ENCODE measurements around the gene ADAMTSL3. TPM values are rescaled to one million over a fixed set of nuclear protein-coding genes. Genes with fewer than 3 reads are reported as not detected.

The ADAMTSL3 gene
- total RNA-seq, 4 donors from 2014 or later, result 3.1 to 48.2 (median 24.6) TPM

DNA sequence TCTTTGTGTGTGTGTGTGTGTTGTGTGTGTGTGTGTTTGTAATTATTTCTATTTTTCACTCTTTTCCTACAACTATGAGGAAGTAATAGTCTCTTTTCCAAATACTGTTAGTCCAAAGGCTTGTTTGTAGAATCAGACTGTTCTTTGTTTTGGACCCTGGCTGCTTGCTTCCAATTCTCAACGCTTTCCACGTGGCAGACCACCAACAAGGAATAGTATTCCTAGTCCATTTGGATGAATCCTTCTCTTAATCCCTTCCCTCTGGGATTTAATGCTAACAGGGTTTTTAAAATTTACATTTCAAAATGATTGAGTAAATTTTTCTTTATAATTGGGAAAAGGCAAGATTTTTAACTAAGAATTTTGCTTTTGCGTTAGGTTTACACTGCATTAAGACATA lies 62.7 kb downstream of the ADAMTSL3 start:
- no peak for TF ChIP-seq POLR2A (IDR thresholded peaks at IDR 0.05)
- no peak for TF ChIP-seq CTCF (IDR thresholded peaks at IDR 0.05)
- DNase-seq, result no peak
- Histone ChIP-seq H3K9me3 (no peaks in the 10 kb centered on the region), H3K27ac (no peak overlapping the region), H3K27me3 (no peaks in the 10 kb centered on the region), H3K4me1 (no peaks in the 10 kb centered on the region), H3K36me3 (no peaks in the 10 kb centered on the region), H3K4me3 (no peak overlapping the region)
- intact Hi-C loops (cut with DNase I; ENCODE audit: low total_unique reads), result no loop called here

GRCh38 chr15:83717010-83717409 lies 63.1 kb downstream of the ADAMTSL3 start:
- TF ChIP-seq CTCF (IDR thresholded peaks at IDR 0.05), result no peak
- no peak for TF ChIP-seq POLR2A (IDR thresholded peaks at IDR 0.05)
- Histone ChIP-seq H3K4me3 (no peak overlapping the region), H3K36me3 (no peaks in the 10 kb centered on the region), H3K4me1 (no peaks in the 10 kb centered on the region), H3K9me3 (no peaks in the 10 kb centered on the region), H3K27ac (no peak overlapping the region), H3K27me3 (no peaks in the 10 kb centered on the region)
- DNase-seq, result no peak
- intact Hi-C loops (cut with DNase I; ENCODE audit: low total_unique reads), result no loop called here

- H3K27ac ChIP-seq, result no peak overlapping the region
Observed at GRCh38 chr15:83720468-83720867, 66.5 kb downstream of the ADAMTSL3 start.

DNA sequence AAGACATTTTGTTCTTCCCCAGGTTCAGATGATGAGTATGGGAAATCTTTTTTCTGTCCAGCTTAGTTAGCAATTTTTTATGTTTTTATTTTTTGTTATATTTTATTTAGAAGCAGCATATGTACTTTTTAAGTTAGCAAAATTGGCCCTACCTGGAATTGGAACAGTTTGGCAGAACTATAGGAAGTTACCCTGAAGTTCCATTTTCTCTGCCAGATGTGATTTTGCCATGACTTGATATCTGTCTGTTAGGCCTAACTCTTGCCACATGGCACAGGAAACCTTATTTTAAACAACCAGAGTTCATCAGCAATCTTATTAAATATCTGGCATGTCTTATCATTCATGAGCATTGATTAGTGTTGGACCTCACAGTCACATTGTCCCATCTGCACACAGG lies 67.1 kb downstream of the ADAMTSL3 start:
- Histone ChIP-seq H3K9me3 (no peaks in the 10 kb centered on the region), H3K27ac (no peak overlapping the region), H3K27me3 (no peaks in the 10 kb centered on the region), H3K4me3 (no peak overlapping the region), H3K36me3 (no peaks in the 10 kb centered on the region), H3K4me1 (no peaks in the 10 kb centered on the region)
- intact Hi-C loops (cut with DNase I; ENCODE audit: low total_unique reads), result no loop called here
- TF ChIP-seq CTCF (IDR thresholded peaks at IDR 0.05), result no peak
- no peak for TF ChIP-seq POLR2A (IDR thresholded peaks at IDR 0.05)
- DNase-seq, result no peak

More at GRCh38 chr15:83720468-83720867, 66.5 kb downstream of the ADAMTSL3 start:
- TF ChIP-seq CTCF (IDR thresholded peaks at IDR 0.05) (no peak), POLR2A (IDR thresholded peaks at IDR 0.05) (no peak)
- H3K9me3 ChIP-seq, result no peaks in the 10 kb centered on the region
- H3K36me3 ChIP-seq, result no peaks in the 10 kb centered on the region
- no peak overlapping the region for H3K4me3 ChIP-seq
- no peak for DNase-seq
- intact Hi-C loops (cut with DNase I; ENCODE audit: low total_unique reads), result no loop called here
- H3K4me1 ChIP-seq, result no peaks in the 10 kb centered on the region
- no peaks in the 10 kb centered on the region for H3K27me3 ChIP-seq

- intact Hi-C loops (cut with DNase I; ENCODE audit: low total_unique reads), result no loop called here
Observed at GRCh38 chr15:83721981-83722380, 68.1 kb downstream of the ADAMTSL3 start.

More at GRCh38 chr15:83721981-83722380, 68.1 kb downstream of the ADAMTSL3 start:
- H3K36me3 ChIP-seq, result no peaks in the 10 kb centered on the region
- H3K27me3 ChIP-seq, result no peaks in the 10 kb centered on the region
- H3K4me1 ChIP-seq, result no peaks in the 10 kb centered on the region
- no peak overlapping the region for H3K4me3 ChIP-seq
- no peaks in the 10 kb centered on the region for H3K9me3 ChIP-seq
- DNase-seq, result no peak
- TF ChIP-seq POLR2A (IDR thresholded peaks at IDR 0.05), result no peak
- TF ChIP-seq CTCF (IDR thresholded peaks at IDR 0.05), result no peak
- no peak overlapping the region for H3K27ac ChIP-seq
